Posterior cingulate gyrus (tissue), 11 donors: Measurements from ENCODE around the gene CMTM1.
"Not testable (repeated sequence)": the region's sequence is repeated elsewhere in the genome, so short reads cannot be mapped to it uniquely, and the experiment has no call there.

Experiments
- DNase-seq, 10 donors: peaks; one replicate each; pipeline versions ENCODE4 v3.0.0 to v3.0.0-alpha.2; 2020 to 2021; ENCODE audit warnings: mixed read lengths in 3 of 10
- intact Hi-C: fragments of 100-400 bp; cut with DNase I; formaldehyde crosslinking; loops from one replicate; pipeline ENCODE4 v1.15.1; 2023

CMTM1 gene

DNA sequence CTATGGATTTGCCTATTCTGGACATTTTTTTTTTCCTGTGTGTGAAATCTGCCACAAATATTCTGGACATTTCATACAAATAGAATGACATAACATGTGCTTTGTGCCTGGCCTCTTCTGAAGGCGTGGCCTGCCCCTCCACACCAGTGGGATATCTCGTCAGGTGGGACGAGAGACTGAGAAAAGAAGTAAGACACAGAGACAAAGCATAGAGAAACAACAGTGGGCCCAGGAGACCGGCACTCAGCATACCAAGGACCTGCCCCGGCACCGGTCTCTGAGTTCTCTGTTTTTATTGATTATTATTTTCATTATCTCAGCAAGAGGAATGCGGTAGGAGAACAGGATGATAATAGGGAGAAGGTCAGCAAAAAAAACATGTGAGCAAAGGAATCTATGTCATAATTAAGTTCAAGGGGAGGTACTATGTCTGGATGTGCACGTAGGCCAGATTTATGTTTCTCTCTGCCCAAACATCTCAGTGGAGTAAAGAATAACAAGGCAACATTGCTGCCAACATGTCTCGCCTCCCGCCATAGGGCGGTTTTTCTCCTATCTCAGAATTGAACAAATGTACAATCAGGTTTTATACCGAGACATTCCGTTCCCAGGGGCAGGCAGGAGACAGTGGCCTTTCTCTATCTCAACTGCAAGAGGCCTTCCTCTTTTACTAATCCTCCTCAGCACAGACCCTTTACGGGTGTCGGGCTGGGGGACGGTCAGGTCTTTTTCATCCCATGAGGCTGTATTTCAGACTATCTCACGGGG, 61.6 kb downstream of the CMTM1 start:
- peak in 1 of 10 donors; percentile 27 for DNase-seq
- intact Hi-C loops: not testable (repeated sequence)
